H1 (cell line): ENCODE measurements around the gene TNS4. TPM values are rescaled to one million over a fixed set of nuclear protein-coding genes. Genes with fewer than 3 reads are reported as not detected.

Experiments
- ATF3 ChIP-seq: IDR thresholded peaks from 2 replicates; pipeline ENCODE4 v1.6.1; 2011; ENCODE audit warnings: low read depth, mild to moderate bottlenecking, low read length; ENCODE audit not compliant: insufficient read depth
- BRCA1 ChIP-seq: IDR thresholded peaks from 2 replicates; pipeline ENCODE4 v1.6.1; 2012; ENCODE audit warnings: low read depth, low read length, improper control_type of control experiment
- GTF2F1 ChIP-seq: IDR thresholded peaks from 2 replicates; pipeline ENCODE4 v1.6.1; 2012; ENCODE audit warnings: low read depth, low read length, improper control_type of control experiment, borderline replicate concordance
- NANOG ChIP-seq: IDR thresholded peaks from 2 replicates; pipeline ENCODE4 v1.6.1; 2011; ENCODE audit warnings: low read length, low read depth, mild to moderate bottlenecking, inconsistent platforms; ENCODE audit not compliant: insufficient read depth, poor library complexity, severe bottlenecking
- POLR2AphosphoS5 ChIP-seq: IDR thresholded peaks from 2 replicates; pipeline ENCODE4 v1.6.1; 2011; ENCODE audit warnings: low read depth, low read length
- RFX5 ChIP-seq: IDR thresholded peaks from 2 replicates; pipeline ENCODE4 v1.6.1; 2011; ENCODE audit warnings: low read depth, low read length, improper control_type of control experiment, borderline replicate concordance
- polyA plus RNA-seq, 7 experiments: library from polyadenylated mRNA; depleted of rRNA in 3 of 7; stranded (reverse) in 5 of 7; unstranded in 2 of 7; fragments of >200 nt in 5 of 7; fragments of 200-250 nt in 2 of 7; gene quantifications; 1 replicate in 5 of 7; 2 replicates in 1 of 7; 4 replicates in 1 of 7; pipeline versions ENCODE4 v1.2.1 to v1.2.3, GENCODE V29; 2011 to 2013; ENCODE audit warnings: missing spikeins in 2 of 7, mixed read lengths in 2 of 7
- total RNA-seq: library from RNA; stranded (reverse); fragmentation: NEBNext Ultra II Directional; extraction: Animal tissue kit (Norgen Biotek cat#: 25700); gene quantifications from 2 replicates; pipeline ENCODE4 v1.2.1, GENCODE V29; 2021
- TF ChIP-seq, protein P1 (sequence below): IDR thresholded peaks from 2 replicates; pipeline ENCODE4 v1.6.1; 2012; ENCODE audit warnings: low read length, inconsistent platforms

The TNS4 gene
- total and polyA plus RNA-seq, 2 of the 8 experiments (the other 6 are each of a cell fraction or from before 2014, with no cell fraction given) = 0.20 to 0.21 TPM

- TF ChIP-seq NANOG (no peak), RFX5 (no peak), GTF2F1 (no peak), BRCA1 (no peak), ATF3 (no peak), POLR2AphosphoS5 (no peak)
- TF ChIP-seq, protein P1, sequence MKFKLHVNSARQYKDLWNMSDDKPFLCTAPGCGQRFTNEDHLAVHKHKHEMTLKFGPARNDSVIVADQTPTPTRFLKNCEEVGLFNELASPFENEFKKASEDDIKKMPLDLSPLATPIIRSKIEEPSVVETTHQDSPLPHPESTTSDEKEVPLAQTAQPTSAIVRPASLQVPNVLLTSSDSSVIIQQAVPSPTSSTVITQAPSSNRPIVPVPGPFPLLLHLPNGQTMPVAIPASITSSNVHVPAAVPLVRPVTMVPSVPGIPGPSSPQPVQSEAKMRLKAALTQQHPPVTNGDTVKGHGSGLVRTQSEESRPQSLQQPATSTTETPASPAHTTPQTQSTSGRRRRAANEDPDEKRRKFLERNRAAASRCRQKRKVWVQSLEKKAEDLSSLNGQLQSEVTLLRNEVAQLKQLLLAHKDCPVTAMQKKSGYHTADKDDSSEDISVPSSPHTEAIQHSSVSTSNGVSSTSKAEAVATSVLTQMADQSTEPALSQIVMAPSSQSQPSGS = no peak
Measured at GRCh38 chr17:40484973-40485530, 16.4 kb downstream of the TNS4 start (continued).
